MM.1S (cell line): ENCODE measurements around the gene SHOC2.

Source experiments
- DNase-seq: peaks from one replicate; pipeline ENCODE4 v3.0.0-alpha.2; 2015
- H2AFZ ChIP-seq: fragments of 300-600 bp; sonication (generic); 2 replicates; pipeline ENCODE4 v1.6.0; 2016; ENCODE audit warnings: antibody characterized with exemption, low read length
- H3F3A ChIP-seq: fragments of 300-600 bp; sonication (generic); 2 replicates; pipeline ENCODE4 v1.6.1; 2016; ENCODE audit warnings: mild to moderate bottlenecking, antibody characterized with exemption, low read length, moderate library complexity, mixed read lengths; ENCODE audit not compliant: insufficient read depth
- H3K27ac ChIP-seq: fragments of 300-600 bp; sonication (generic); 2 replicates; pipeline ENCODE4 v1.5.1; 2016; ENCODE audit warnings: mild to moderate bottlenecking, low read length
- H3K27me3 ChIP-seq: fragments of 300-600 bp; sonication (generic); replicated peaks from 2 replicates; pipeline ENCODE4 v1.6.0; 2016; ENCODE audit warnings: low read length; ENCODE audit not compliant: insufficient read depth
- H3K36me3 ChIP-seq: fragments of 300-600 bp; sonication (generic); replicated peaks from 2 replicates; pipeline ENCODE4 v1.6.1; 2016; ENCODE audit warnings: mild to moderate bottlenecking, low read length, mixed read lengths; ENCODE audit not compliant: insufficient read depth
- H3K4me1 ChIP-seq: fragments of 300-600 bp; sonication (generic); 2 replicates; pipeline ENCODE4 v1.6.1; 2016; ENCODE audit warnings: low read length, mixed read lengths
- H3K4me2 ChIP-seq: fragments of 300-600 bp; sonication (generic); 2 replicates; pipeline ENCODE4 v1.6.0; 2016; ENCODE audit warnings: low read depth, low read length
- H3K4me3 ChIP-seq: fragments of 300-600 bp; sonication (generic); 2 replicates; pipeline ENCODE4 v1.5.1; 2016; ENCODE audit warnings: low read length, mixed read lengths
- H3K79me2 ChIP-seq: fragments of 300-600 bp; sonication (generic); 2 replicates; pipeline ENCODE4 v1.6.1; 2016; ENCODE audit warnings: mixed run types, low read length, mixed read lengths
- H3K9ac ChIP-seq: fragments of 300-600 bp; sonication (generic); 2 replicates; pipeline ENCODE4 v1.6.1; 2016; ENCODE audit warnings: low read length, mixed read lengths
- H3K9me2 ChIP-seq: fragments of 300-600 bp; sonication (generic); replicated peaks from 2 replicates; pipeline ENCODE4 v1.6.1; 2016; ENCODE audit warnings: mild to moderate bottlenecking, low read length, mixed read lengths; ENCODE audit not compliant: insufficient read depth
- H3K9me3 ChIP-seq: fragments of 300-600 bp; sonication (generic); replicated peaks from 2 replicates; pipeline ENCODE4 v1.6.1; 2016; ENCODE audit warnings: mild to moderate bottlenecking, low read length, mixed read lengths; ENCODE audit not compliant: insufficient read depth
- H4K20me1 ChIP-seq: fragments of 300-600 bp; sonication (generic); 2 replicates; pipeline ENCODE4 v1.6.1; 2016; ENCODE audit warnings: mild to moderate bottlenecking, low read length, moderate library complexity, mixed read lengths; ENCODE audit not compliant: insufficient read depth
- CTCF ChIP-seq: fragments of 300-600 bp; sonication (generic); IDR thresholded peaks from 2 replicates; pipeline ENCODE4 v1.5.1; 2016; ENCODE audit warnings: antibody characterized with exemption, low read length, mixed read lengths
- EZH2 ChIP-seq: fragments of 300-600 bp; sonication (generic); optimal IDR thresholded peaks from 2 replicates; pipeline ENCODE3; 2017; ENCODE audit warnings: low read depth, mild to moderate bottlenecking, antibody characterized with exemption, low read length, mixed read lengths
- EZH2phosphoT487 ChIP-seq: fragments of 300-600 bp; sonication (generic); IDR thresholded peaks from 2 replicates; pipeline ENCODE4 v1.6.1; 2018; ENCODE audit warnings: antibody characterized with exemption, low read length

SHOC2 gene

DNA sequence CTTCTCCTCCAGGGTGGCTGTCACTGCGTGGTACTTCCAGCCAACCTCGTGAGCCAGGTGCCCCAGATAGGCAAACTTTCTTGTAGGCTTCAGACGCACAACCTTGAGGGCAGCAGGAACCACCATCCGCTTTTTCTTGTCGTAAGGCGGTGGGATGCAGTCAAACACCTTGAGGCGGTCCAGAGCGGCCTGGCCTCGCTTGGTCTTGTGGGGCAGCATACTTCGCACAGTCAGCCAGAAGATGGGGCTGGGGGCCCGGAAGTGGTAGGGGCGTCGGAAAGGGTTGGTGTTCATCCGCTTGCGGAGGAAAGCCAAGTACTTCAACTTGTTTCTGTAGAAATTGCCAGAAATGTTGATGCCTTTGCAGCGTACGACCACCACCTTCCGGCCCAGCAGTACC, 17.4 kb downstream of the SHOC2 start:
- TF ChIP-seq EZH2phosphoT487 = no peak
- no peak for TF ChIP-seq CTCF
- no peak for TF ChIP-seq EZH2
- no peaks in the 10 kb centered on the region for H3K9me3 ChIP-seq
- H4K20me1 ChIP-seq = peaks cover 5% of the 10 kb centered on the region; the same call in 1 of the 2 replicates
- H3K27me3 ChIP-seq = no peaks in the 10 kb centered on the region
- no peak overlapping the region for H3K4me3 ChIP-seq
- H3K36me3 ChIP-seq = no peaks in the 10 kb centered on the region
- no peak overlapping the region for H3K4me2 ChIP-seq
- H3K79me2 ChIP-seq = peaks cover 97% of the 10 kb centered on the region
- no peaks in the 10 kb centered on the region for H3K9me2 ChIP-seq
- H3F3A ChIP-seq = no peaks in the 10 kb centered on the region
- no peak for DNase-seq
- no peak overlapping the region for H3K27ac ChIP-seq
- no peak overlapping the region for H3K9ac ChIP-seq
- H2AFZ ChIP-seq = no peak overlapping the region
- no peaks in the 10 kb centered on the region for H3K4me1 ChIP-seq

GRCh38 chr10:110939419-110939818, 20.0 kb downstream of the SHOC2 start:
- 0 out of 2 replicates have a peak, but pooled peaks cover 5% of the 10 kb centered on the region for H3K36me3 ChIP-seq
- TF ChIP-seq EZH2 = no peak
- TF ChIP-seq EZH2phosphoT487 = no peak
- no peak for TF ChIP-seq CTCF
- H3K9ac ChIP-seq = no peak overlapping the region
- H3K9me3 ChIP-seq = no peaks in the 10 kb centered on the region
- no peak overlapping the region for H2AFZ ChIP-seq
- H3K4me2 ChIP-seq = no peak overlapping the region
- H3K27me3 ChIP-seq = no peaks in the 10 kb centered on the region
- H3K4me1 ChIP-seq = no peaks in the 10 kb centered on the region
- peaks cover 98% of the 10 kb centered on the region for H3K79me2 ChIP-seq
- DNase-seq = no peak
- no peaks in the 10 kb centered on the region; the same call in 1 of the 2 replicates for H4K20me1 ChIP-seq
- H3K9me2 ChIP-seq = no peaks in the 10 kb centered on the region
- no peak overlapping the region for H3K27ac ChIP-seq
- no peak overlapping the region for H3K4me3 ChIP-seq
- no peaks in the 10 kb centered on the region for H3F3A ChIP-seq

GRCh38 chr10:110944792-110945396, 25.5 kb downstream of the SHOC2 start:
- Histone ChIP-seq H3K27me3 (no peaks in the 10 kb centered on the region), H3K4me2 (no peak overlapping the region), H3F3A (no peaks in the 10 kb centered on the region), H3K36me3 (0 out of 2 replicates have a peak, but pooled peaks cover 5% of the 10 kb centered on the region), H3K9ac (no peak overlapping the region), H3K4me1 (peaks cover 3% of the 10 kb centered on the region; the same call in 1 of the 2 replicates), H3K27ac (no peak overlapping the region), H3K9me3 (no peaks in the 10 kb centered on the region), H2AFZ (no peak overlapping the region), H3K4me3 (no peak overlapping the region), H3K9me2 (no peaks in the 10 kb centered on the region), H3K79me2 (peaks cover 76% of the 10 kb centered on the region), H4K20me1 (no peaks in the 10 kb centered on the region)
- DNase-seq = no peak
- no peak for TF ChIP-seq EZH2phosphoT487
- no peak for TF ChIP-seq CTCF
- no peak for TF ChIP-seq EZH2
